K562 (cell line): ENCODE results near the gene ABCA13. TPM values are rescaled to one million over a fixed set of nuclear protein-coding genes. Genes with fewer than 3 reads are reported as not detected.

ENCODE experiments used
- ATAC-seq: fragments of 200-7000 bp; cut with Tn5 transposase; 3 replicates; pipeline ENCODE4 v1.9.1; 2020; ENCODE audit warnings: moderate library complexity
- BruUV-seq: library from RNA; stranded (reverse); fragments of 400-500 nt; replicated peaks from 2 replicates; lab custom pipeline; 2021; lab: Mats Ljungman, UMichigan
- CTCF ChIA-PET: fragments of 300-600 bp; formaldehyde crosslinking; extraction: SDS; loops from one replicate; lab custom pipeline; 2021; ENCODE audit warnings: low intra/inter-chr PET ratio; lab: Yijun Ruan, JAX
- POLR2A ChIA-PET: fragments of 300-600, 350-650 bp; sonication (Branson Sonifier 250); formaldehyde crosslinking; extraction: SDS; loops from one replicate; lab custom pipeline; 2021; ENCODE audit warnings: antibody characterized with exemption, inconsistent platforms; lab: Yijun Ruan, JAX
- DNase-seq, 4 experiments: peaks; one replicate each; pipeline versions ENCODE4 v3.0.0 to v3.0.0-alpha.2; 2011 to 2018; ENCODE audit warnings: low spot score in 3 of 4, mixed read lengths in 3 of 4; ENCODE audit errors: extremely low read depth in 1 of 4
- FAIRE-seq: peaks from 2 replicates; lab custom pipeline; 2011; peaks lifted over from hg19 to GRCh38; lab: Jason Lieb, UNC
- H2AFZ ChIP-seq: 2 replicates; pipeline ENCODE4 v1.6.0; 2011; ENCODE audit warnings: low read depth, low read length, control low read depth, inconsistent platforms
- H3K27ac ChIP-seq: fragments of 200-600 bp; 3 replicates; pipeline ENCODE4 v1.8.0; 2011; ENCODE audit warnings: low read depth, mild to moderate bottlenecking, control low read depth, inconsistent platforms, low read length, moderate library complexity, mixed read lengths; ENCODE audit errors: extremely low read depth
- H3K27me3 ChIP-seq, 2 experiments: fragments of 300-600 bp in 1 of 2; 2 replicates in 1 of 2; 3 replicates in 1 of 2; pipeline versions ENCODE4 v1.6.0 to v1.8.0; 2011; ENCODE audit warnings: inconsistent platforms in 2 of 2, low read length in 2 of 2, mild to moderate bottlenecking in 1 of 2, mixed read lengths in 1 of 2, moderate library complexity in 1 of 2; ENCODE audit not compliant: control insufficient read depth in 2 of 2, insufficient read depth in 2 of 2
- H3K36me3 ChIP-seq: fragments of 300-600 bp; 3 replicates; pipeline ENCODE4 v1.8.0; 2011; ENCODE audit warnings: mild to moderate bottlenecking, low read length, inconsistent platforms; ENCODE audit not compliant: control insufficient read depth, insufficient read depth
- H3K4me1 ChIP-seq, 2 experiments: fragments of 200-600 bp in 1 of 2; replicated peaks in 1 of 2; 2 replicates in 1 of 2; 3 replicates in 1 of 2; pipeline versions ENCODE4 v1.5.1 to v1.8.0; 2011; ENCODE audit warnings: inconsistent platforms in 2 of 2, low read length in 2 of 2, mild to moderate bottlenecking in 1 of 2, mixed read lengths in 1 of 2, moderate library complexity in 1 of 2; ENCODE audit not compliant: control insufficient read depth in 2 of 2, insufficient read depth in 2 of 2
- H3K4me2 ChIP-seq: 2 replicates; pipeline ENCODE4 v1.6.1; 2011; ENCODE audit warnings: low read length, control low read depth, inconsistent platforms, mixed read lengths; ENCODE audit not compliant: insufficient read depth
- H3K4me3 ChIP-seq: fragments of 200-600 bp; sonication (generic), shearing (Covaris generic); 2 replicates; pipeline ENCODE4 v1.5.1; 2016; ENCODE audit warnings: control low read depth, inconsistent platforms
- H3K79me2 ChIP-seq: fragments of 200-600 bp; 3 replicates; pipeline ENCODE4 v1.8.0; 2011; ENCODE audit warnings: low read length, inconsistent platforms; ENCODE audit not compliant: control insufficient read depth, insufficient read depth
- H3K9ac ChIP-seq, 2 experiments: 2 replicates each; pipeline versions ENCODE4 v1.6.0 to v1.6.1; 2011; ENCODE audit warnings: low read depth in 2 of 2, low read length in 2 of 2, control low read depth in 1 of 2, inconsistent platforms in 1 of 2, mild to moderate bottlenecking in 1 of 2, mixed read lengths in 1 of 2; ENCODE audit not compliant: insufficient read depth in 1 of 2
- H3K9me1 ChIP-seq: one replicate; pipeline ENCODE4 v1.6.0; 2011; ENCODE audit warnings: inconsistent platforms, mild to moderate bottlenecking, low read length, moderate library complexity; ENCODE audit not compliant: control insufficient read depth, insufficient read depth
- H3K9me3 ChIP-seq: replicated peaks from 2 replicates; pipeline ENCODE4 v1.5.1; 2011; ENCODE audit warnings: low read depth, low read length, inconsistent platforms; ENCODE audit not compliant: control insufficient read depth, insufficient read depth
- H4K20me1 ChIP-seq: replicated peaks from 2 replicates; pipeline ENCODE4 v1.6.1; 2011; ENCODE audit warnings: low read length, inconsistent platforms, mixed read lengths; ENCODE audit not compliant: control insufficient read depth, insufficient read depth
- CBFB ChIP-seq: sonication (generic); formaldehyde crosslinking; IDR thresholded peaks from 2 replicates; pipeline ENCODE4 v1.4.0; 2020; ENCODE audit warnings: mild to moderate bottlenecking, missing genetic modification reagents
- CBX3 ChIP-seq, 2 experiments: IDR thresholded peaks; 1 replicate in 1 of 2; 2 replicates in 1 of 2; pipeline ENCODE4 v1.6.1; 2012; ENCODE audit warnings: inconsistent platforms in 2 of 2, low read length in 2 of 2, borderline replicate concordance in 1 of 2, control low read depth in 1 of 2
- DIDO1 ChIP-seq: fragments of 450-650 bp; IDR thresholded peaks from 2 replicates; pipeline ENCODE4 v1.6.1; 2016; ENCODE audit warnings: low read depth, missing biosample characterization, missing genetic modification characterization
- KAT2B ChIP-seq: IDR thresholded peaks from one replicate; pipeline ENCODE4 v1.6.1; 2012; ENCODE audit warnings: low read depth, mild to moderate bottlenecking, control low read depth, inconsistent platforms, low read length, moderate library complexity
- RAD21 ChIP-seq, 2 experiments: fragments of 250-450 bp in 1 of 2; fragments of 450-650 bp in 1 of 2; sonication (Bioruptor Pico) in 1 of 2; formaldehyde crosslinking in 1 of 2; IDR thresholded peaks in 1 of 2; conservative IDR thresholded peaks in 1 of 2; 2 replicates each; pipeline versions ENCODE4 v1.4.0 to v1.8.0; 2020 to 2022; ENCODE audit warnings: mild to moderate bottlenecking in 2 of 2, moderate library complexity in 1 of 2
- ZNF384 ChIP-seq: IDR thresholded peaks from 2 replicates; pipeline ENCODE4 v1.6.1; 2012; ENCODE audit warnings: low read depth, low read length, improper control_type of control experiment
- WGBS: fragments of 100-300 bp; shearing (Covaris generic); methylation state at CpG from one replicate; pipeline ENCODE4 v1.1.6; 2016; ENCODE audit warnings: low coverage, mixed read lengths; ENCODE audit not compliant: insufficient coverage; ENCODE audit errors: missing lambda C conversion rate; 5-methylcytosine and 5-hydroxymethylcytosine counted together
- in situ Hi-C: fragments of 300-500 bp; cut with MboI; formaldehyde crosslinking; loops from 4 replicates; pipeline ENCODE4 v1.15.0; 2018; ENCODE audit warnings: inconsistent platforms, mixed read lengths
- intact Hi-C: fragments of 100-400 bp; cut with micrococcal nuclease; formaldehyde crosslinking; loops from 2 replicates; pipeline ENCODE4 v1.14.2; 2022
- polyA plus RNA-seq, 8 experiments: library from polyadenylated mRNA; depleted of rRNA in 4 of 8; stranded (reverse) in 5 of 8; unstranded in 3 of 8; fragments of >200 nt; fragmentation: Nextera tagmentation in 2 of 8; fragmentation: Illumina TruSeq in 1 of 8; extraction: Ambion mirVana in 2 of 8; extraction: Trizol in 1 of 8; gene quantifications; 2 replicates each; pipeline versions ENCODE4 v1.2.1 to v1.2.3, GENCODE V29; 2011 to 2014; ENCODE audit warnings: inconsistent platforms in 1 of 8, missing spikeins in 1 of 8
- total RNA-seq, 7 experiments: library from RNA; depleted of rRNA in 6 of 7; stranded (reverse); fragments of >200 nt in 6 of 7; fragmentation: Illumina TruSeq in 2 of 7; extraction: Trizol in 2 of 7; gene quantifications; 2 replicates each; pipeline versions ENCODE4 v1.2.1 to v1.2.3, GENCODE V29; 2011 to 2021; ENCODE audit warnings: low replicate concordance in 1 of 7
- TF ChIP-seq, protein P1 (sequence below): fragments of 450-650 bp; formaldehyde crosslinking; IDR thresholded peaks from 2 replicates; pipeline ENCODE4 v1.4.0; 2020; ENCODE audit warnings: mild to moderate bottlenecking, moderate library complexity
- TF ChIP-seq, protein P2 (sequence below), 3 experiments: IDR thresholded peaks in 2 of 3; conservative IDR thresholded peaks in 1 of 3; 2 replicates each; pipeline ENCODE4 v1.5.1; 2011 to 2012; ENCODE audit warnings: low read length in 3 of 3, mild to moderate bottlenecking in 3 of 3, control low read depth in 2 of 3, improper control_type of control experiment in 1 of 3, inconsistent platforms in 1 of 3, low read depth in 1 of 3, mixed read lengths in 1 of 3, moderate library complexity in 1 of 3; ENCODE audit not compliant: insufficient read depth in 2 of 3
- TF ChIP-seq, protein P3 (sequence below): fragments of 450-650 bp; formaldehyde crosslinking; IDR thresholded peaks from 2 replicates; pipeline ENCODE4 v1.4.0; 2022; ENCODE audit warnings: mild to moderate bottlenecking, moderate library complexity

The ABCA13 gene
- total and polyA plus RNA-seq, 9 of the 15 experiments (the other 6 are each of a cell fraction or from before 2014, with no cell fraction given): 0.14 to 1.5 (median 0.38) TPM

DNA sequence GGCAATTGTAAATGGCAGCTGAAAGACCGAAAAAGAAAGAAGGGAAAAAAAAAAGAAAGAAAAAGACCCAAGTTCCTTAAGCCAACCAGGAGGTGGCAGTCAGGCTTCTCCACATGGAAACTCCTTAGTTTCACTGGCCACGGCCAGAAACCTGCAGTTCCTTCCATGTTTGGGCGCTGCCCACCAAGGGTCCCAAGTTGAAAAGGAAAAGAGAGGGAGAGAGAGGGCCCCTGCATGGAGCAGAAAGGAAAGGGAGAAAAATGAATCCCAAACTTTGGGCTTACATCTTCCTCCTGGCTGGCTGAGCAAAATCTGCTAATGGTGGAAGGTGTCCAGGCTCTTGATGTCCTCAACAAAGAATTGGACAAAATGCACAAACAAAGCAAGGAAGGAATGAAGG lies 31.8 kb upstream of the ABCA13 start:
- Histone ChIP-seq H3K79me2 (no peaks in the 10 kb centered on the region), H3K27me3 (no peaks in the 10 kb centered on the region), H4K20me1 (no peaks in the 10 kb centered on the region), H3K4me3 (no peak overlapping the region), H3K4me2 (no peak overlapping the region), H2AFZ (peak overlapping the region; percentile 57; the same call in 1 of the 2 replicates), H3K4me1 (no peaks in the 10 kb centered on the region), H3K9me1 (no peaks in the 10 kb centered on the region), H3K9me3 (no peaks in the 10 kb centered on the region), H3K36me3 (no peaks in the 10 kb centered on the region), H3K27ac (no peak overlapping the region), H3K9ac (no peak overlapping the region)
- FAIRE-seq (no peak), DNase-seq (peak in 1 of 4 experiments; percentile 18), ATAC-seq (peak; percentile 58; the same call in 2 of the 3 replicates)
- TF ChIP-seq, protein P1, sequence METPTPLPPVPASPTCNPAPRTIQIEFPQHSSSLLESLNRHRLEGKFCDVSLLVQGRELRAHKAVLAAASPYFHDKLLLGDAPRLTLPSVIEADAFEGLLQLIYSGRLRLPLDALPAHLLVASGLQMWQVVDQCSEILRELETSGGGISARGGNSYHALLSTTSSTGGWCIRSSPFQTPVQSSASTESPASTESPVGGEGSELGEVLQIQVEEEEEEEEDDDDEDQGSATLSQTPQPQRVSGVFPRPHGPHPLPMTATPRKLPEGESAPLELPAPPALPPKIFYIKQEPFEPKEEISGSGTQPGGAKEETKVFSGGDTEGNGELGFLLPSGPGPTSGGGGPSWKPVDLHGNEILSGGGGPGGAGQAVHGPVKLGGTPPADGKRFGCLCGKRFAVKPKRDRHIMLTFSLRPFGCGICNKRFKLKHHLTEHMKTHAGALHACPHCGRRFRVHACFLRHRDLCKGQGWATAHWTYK (CRISPR knock-in tag): no peak
- TF ChIP-seq DIDO1: no peak
- no peak for TF ChIP-seq KAT2B
- TF ChIP-seq, protein P2, sequence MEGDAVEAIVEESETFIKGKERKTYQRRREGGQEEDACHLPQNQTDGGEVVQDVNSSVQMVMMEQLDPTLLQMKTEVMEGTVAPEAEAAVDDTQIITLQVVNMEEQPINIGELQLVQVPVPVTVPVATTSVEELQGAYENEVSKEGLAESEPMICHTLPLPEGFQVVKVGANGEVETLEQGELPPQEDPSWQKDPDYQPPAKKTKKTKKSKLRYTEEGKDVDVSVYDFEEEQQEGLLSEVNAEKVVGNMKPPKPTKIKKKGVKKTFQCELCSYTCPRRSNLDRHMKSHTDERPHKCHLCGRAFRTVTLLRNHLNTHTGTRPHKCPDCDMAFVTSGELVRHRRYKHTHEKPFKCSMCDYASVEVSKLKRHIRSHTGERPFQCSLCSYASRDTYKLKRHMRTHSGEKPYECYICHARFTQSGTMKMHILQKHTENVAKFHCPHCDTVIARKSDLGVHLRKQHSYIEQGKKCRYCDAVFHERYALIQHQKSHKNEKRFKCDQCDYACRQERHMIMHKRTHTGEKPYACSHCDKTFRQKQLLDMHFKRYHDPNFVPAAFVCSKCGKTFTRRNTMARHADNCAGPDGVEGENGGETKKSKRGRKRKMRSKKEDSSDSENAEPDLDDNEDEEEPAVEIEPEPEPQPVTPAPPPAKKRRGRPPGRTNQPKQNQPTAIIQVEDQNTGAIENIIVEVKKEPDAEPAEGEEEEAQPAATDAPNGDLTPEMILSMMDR (IDR thresholded peaks at IDR 0.05 in 2 of 3, conservative IDR thresholded peaks at IDR 0.05 in 1 of 3; ENCODE audit: insufficient read depth in 2 of 3, low read depth in 1 of 3, low read length in 3 of 3): peak in 2 of 3 experiments; percentile 31 to 35; a peak in 2 of 6 replicates
- TF ChIP-seq ZNF384: peak; percentile 63
- no peak for TF ChIP-seq CBX3 (IDR thresholded peaks at IDR 0.05; ENCODE audit: borderline replicate concordance in 1 of 2, low read length in 2 of 2)
- no peak for TF ChIP-seq CBFB (CRISPR knock-in tag)
- TF ChIP-seq RAD21 (CRISPR knock-in tag; conservative IDR thresholded peaks at IDR 0.05 in 1 of 2, IDR thresholded peaks at IDR 0.05 in 1 of 2): peak in 1 of 2 experiments; percentile 21; a peak in 1 of 4 replicates
- TF ChIP-seq, protein P3, sequence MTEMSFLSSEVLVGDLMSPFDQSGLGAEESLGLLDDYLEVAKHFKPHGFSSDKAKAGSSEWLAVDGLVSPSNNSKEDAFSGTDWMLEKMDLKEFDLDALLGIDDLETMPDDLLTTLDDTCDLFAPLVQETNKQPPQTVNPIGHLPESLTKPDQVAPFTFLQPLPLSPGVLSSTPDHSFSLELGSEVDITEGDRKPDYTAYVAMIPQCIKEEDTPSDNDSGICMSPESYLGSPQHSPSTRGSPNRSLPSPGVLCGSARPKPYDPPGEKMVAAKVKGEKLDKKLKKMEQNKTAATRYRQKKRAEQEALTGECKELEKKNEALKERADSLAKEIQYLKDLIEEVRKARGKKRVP: no peak
- in situ Hi-C loops: no loop called here
- intact Hi-C loops: no loop called here
- CTCF ChIA-PET: no interaction called here
- no TSS peak for BruUV-seq
- WGBS: 2% methylated on average over 3 of the region's 3 CpGs
- POLR2A ChIA-PET: no interaction called here
